ENCODE measurements around the gene IZUMO4.

IZUMO4 gene

DNA sequence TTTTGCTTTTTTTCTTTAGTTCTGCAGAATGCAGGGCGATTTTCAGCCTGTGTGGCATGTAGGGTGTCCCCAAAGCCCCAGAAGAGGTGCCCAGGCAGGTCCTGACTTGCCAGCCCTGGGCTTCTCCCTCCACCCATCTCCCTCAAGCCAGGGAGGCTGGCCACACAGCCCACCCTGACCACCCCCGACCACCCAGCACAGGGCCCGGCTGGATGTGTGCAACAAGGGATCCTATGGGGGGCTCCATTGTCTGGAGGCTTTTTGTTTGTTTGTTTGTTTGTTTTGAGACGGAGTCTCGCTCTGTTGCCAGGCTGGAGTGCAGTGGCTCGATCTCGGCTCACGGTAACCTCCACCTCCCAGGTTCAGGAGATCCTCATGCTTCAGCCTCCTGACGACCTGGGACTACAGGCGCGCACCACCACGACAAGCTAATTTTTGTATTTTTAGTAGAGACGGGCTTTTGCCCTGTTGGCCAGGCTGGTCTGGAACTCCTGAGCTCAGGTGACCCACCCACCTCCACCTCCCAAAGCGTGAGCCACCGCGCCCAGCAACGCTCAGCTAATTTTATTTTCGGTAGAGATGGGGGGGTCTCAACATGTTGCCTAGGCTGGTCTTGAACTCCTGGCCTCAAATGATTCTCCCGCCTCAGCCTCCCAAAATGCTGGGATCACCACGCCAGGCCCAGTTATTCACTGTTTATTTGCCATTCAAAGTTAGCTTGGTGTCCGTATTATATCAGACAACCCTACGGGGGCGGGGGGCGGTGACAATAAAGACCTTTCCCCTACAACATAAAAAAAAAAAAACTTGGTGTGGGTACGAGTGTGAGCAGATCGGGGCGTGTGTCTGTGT, 37.9 kb upstream of the IZUMO4 start:
- in situ Hi-C loops (cut with MboI; ENCODE audit: low sequenced_read_pairs), result no loop called here

DNA sequence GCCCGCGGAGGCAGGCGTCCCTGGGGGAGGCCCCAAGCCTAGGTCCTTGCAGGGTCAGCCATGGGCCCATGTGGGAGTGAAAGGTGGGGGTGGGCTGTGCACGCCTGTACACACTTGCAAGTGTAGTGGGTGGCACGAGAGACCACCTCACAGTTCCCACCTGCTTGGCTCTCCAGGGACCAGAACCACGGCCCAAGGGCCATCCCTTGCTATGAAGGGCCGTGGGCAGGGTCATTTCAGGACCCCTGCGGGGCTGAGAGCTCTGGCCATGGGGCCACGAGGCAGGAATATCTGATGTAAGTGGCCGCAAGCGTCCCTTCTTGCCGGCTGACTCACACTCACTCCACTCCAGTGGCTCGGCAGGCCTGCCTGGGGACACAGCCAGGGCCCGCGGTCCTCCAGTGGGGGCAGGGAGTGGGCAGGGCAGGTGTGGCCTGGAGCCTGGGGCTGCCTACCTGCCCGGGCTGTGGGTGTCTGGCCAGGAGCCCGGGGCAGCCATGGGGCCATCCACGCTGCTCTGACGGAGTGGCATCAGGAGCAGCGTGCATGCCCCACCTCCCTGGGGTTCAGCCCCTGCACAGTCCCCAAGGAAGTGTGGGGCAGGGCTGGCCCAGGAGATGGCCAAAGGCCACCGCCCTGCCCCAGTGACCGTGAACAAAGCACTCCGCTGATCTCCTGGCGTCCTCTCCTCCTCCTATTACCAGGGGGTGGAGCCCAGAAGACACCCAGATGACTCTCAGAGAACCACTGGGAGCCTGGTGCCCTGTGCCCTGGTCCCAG, 37.1 kb upstream of the IZUMO4 start:
- in situ Hi-C loops (cut with MboI; ENCODE audit: low sequenced_read_pairs), result no loop called here

DNA sequence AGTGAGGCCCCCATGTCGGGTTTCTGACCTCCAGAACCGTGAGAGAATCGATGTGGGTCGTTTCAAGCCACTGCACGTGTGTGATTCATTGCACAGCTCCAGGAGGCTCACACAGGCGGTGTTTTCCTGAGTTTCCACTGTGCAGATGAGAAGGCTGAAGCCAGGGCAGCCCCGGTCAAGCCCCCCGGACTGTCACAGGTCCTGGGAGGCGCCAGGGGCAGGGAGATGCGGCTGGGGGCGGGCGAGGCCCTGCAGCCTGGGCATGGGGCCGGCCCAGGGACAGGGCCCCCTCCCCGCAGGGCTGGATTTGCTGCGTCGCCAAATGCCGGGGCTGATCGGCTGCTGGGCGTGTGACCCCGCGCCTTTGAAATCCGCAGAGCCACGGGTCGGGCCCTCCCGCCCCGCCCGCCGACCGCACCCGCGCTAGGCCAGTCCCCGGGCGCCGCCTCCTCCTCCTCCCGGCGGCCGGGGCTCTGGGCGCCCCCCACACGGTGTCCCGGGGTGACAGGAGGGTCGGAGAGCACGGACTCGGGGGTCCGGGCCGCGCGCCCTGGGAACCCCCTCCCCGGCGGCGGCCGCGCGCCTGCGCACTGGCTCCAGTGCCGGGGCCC, 35.7 kb upstream of the IZUMO4 start:
- in situ Hi-C loops (cut with MboI; ENCODE audit: low sequenced_read_pairs), result no loop called here

DNA sequence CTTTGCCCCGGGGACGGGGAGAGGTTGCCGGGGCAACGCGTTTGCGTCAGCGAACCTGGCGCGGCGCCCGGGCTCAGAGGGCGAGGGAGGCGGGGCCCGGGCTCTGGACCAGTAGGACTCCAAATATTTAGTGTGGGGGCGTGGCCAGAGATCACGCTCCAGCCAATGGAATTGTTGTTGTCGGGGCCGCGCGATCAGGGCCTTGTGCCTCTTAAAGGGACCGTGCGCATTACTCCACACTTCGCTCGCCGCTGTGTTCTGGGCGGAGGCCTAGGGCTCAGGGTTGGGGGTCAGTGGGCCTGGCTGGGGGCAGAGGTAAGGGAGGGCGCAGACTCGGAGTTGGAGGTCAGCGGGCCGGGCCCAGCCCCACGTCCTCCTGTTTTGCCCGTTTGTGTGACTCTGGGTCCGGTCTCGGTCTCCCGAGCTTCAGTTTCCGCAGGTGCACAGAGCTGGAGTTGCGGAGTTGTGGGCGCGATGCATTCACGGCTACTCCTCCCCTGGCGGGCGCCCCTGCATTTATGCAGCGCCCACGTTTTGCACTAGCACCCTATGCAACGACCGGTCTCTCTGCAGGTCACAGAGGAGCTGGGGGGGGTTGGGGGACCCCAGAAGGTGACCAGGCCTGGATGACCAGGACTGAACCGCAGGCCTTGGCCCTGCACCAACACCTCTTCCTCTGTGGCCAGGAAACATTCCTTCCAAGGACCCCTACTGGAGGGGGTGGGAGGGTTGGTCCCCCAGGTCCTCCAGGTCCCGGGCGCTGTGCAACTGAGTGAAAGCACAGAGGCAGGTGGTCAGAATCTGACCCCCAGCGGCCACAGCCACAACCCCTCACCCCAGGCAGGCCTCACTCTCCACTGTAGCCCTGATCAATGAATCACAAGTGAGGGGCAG, 35.0 kb upstream of the IZUMO4 start:
- in situ Hi-C loops (cut with MboI; ENCODE audit: low sequenced_read_pairs), result no loop called here

DNA sequence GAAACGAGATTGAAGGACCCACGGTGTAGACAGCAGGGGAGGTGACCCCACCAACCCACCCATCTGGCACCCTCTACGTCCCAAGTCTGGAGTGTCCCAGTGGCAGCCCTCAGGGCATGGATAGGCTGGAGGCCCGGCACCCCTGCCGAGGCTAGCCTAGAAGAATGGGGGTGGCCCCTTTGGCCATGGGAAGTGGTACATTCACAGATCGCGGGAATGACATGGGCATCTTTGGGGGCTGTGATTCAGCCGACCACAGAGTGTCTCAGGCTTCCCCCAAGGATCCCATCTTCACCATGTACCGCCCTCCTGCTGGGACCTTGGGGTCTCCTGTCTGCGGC, 34.4 kb upstream of the IZUMO4 start:
- in situ Hi-C loops (cut with MboI; ENCODE audit: low sequenced_read_pairs), result no loop called here

DNA sequence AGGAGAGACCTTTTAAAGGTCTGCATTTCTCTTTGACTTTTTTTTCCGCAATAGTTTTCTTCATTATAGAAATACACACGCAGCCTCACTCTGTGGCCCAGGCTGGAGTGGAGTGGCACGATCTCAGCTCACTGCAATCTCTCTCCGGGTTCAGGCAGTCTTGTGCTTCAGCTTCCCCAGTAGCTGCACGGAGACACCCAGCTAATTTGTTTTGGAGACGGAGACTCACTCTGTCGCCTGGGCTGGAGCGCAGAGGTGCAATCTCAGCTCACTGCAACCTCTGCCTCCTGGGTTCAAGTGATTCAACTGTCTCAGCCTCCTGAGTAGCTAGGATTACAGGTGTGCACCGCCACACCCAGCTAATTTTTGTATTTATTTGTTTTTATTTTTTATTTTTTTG, 33.9 kb upstream of the IZUMO4 start:
- in situ Hi-C loops (cut with MboI; ENCODE audit: low sequenced_read_pairs), result no loop called here

DNA sequence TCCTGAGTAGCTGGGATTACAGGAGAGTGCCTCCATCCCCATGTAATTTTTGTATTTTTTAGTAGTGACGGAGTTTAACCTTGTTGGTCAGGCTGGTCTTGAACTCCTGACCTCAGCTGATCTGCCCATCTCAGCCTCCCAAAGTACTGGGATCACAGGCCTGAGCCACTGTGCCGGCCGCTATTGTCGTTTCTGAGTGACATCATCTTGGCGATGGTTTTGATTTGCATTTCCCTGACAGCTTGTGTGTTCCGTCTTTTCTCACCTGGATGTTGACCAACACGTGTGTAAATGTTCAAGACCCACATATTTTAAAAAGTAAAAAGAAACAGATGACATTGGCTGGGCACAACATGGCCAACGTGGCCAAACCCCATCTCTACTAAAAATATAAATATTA, 32.9 kb upstream of the IZUMO4 start:
- in situ Hi-C loops (cut with MboI; ENCODE audit: low sequenced_read_pairs), result no loop called here

DNA sequence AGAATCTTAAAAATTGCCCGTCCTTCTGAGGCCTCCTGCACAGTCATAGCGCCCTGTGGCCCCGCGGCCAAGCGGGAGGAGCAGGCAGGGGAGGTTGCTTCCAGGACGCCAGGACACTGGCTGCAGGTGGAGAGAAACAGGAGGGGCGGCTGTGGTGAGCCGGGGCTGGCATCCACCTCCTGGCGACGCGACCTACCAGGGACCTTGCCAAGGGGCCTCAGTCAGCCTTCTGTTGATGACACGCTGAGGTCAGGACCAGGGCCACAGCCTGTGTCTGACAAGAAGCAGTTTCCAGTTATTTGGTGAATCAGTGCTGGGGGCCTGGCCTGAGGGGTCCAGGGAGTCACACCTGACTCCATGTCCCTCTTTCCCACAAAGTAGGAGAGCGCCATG, 32.3 kb upstream of the IZUMO4 start:
- in situ Hi-C loops (cut with MboI; ENCODE audit: low sequenced_read_pairs), result no loop called here

DNA sequence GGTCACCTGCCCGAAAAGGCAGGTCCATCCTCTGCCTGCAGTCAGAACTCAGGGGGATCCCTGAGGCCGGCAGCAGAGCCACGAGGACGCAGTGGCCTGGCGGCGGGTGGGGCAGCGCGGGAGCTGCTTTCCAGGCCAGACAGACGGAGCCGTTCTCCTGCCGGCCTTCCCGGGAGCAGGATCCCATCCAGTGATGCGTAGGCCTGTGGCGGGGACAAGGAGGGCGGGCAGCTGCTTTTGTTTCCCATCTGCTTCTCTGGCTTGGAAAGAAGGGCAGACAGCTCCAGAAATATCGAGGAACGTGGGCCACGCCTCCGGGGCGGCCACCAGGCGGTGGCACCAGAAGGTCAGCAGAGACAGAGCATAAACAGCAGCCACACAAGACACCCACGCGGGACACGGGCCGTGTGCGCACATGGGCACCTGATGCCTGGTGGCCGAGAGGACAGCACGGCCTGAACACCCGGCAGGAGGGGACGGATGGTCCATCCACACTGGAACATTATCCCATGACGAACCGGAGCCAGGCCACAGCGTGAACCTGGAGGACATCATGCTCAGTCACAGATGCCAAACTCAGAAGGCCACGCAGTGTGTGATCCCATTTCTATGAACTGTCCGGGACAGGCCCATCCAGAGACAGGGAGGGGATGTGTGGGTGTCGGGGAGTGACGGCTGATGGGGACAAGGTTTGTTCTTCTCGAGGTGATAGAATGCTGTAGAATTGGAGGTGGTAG, 31.8 kb upstream of the IZUMO4 start:
- in situ Hi-C loops (cut with MboI; ENCODE audit: low sequenced_read_pairs), result no loop called here

DNA sequence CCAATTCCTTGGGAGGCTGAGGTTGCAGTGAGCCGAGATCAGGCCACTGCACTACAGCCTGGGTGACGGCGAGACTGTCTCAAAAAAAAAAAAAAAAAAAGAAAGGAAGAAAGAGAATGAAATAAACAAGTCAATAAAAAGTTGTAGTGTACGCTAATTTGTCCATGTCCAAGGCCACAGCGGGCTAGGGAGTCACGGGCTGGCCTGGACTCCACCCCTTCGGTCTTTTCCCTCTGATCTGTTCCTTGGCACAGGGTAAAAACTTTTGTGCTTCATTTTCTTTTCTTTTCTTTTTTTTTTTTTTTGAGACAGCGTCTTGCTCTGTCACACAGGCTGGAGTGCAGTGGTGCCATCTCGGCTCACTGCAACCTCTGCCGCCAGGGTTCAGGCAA, 26.3 kb upstream of the IZUMO4 start:
- in situ Hi-C loops (cut with MboI; ENCODE audit: low sequenced_read_pairs), result no loop called here

DNA sequence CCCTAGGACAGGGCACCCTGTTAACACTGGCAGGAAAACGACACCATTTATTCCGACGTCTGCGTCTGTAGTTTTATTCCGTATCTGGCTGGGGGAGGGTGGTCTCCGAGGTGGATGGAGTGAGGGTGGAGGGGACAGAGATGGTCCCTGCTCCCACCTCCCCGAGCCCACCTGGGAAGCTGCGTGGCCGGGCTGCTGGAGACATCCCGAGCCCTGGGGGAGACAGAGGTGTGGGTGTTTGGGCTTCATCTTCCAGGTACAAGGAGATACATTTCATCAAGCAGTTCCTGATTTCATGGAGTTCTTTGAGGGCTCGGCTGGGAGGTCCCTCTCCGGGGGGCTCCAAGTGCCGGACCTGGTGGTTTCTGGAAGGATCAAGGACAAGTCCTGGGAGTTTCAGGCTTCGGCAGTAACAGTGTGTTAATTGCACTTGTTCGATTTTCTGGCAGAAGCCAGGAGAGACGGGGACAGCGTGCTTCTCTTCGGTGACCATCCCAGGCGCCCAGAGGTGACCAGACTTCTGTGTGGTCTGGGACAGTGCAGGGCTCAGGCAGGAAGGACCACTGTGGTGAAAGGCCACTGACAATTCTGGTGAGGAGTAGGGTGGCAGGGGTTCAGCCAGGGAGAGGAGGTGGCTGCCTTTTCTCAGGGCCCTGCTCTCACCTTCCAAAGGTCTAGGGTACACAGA, 25.6 kb upstream of the IZUMO4 start:
- in situ Hi-C loops (cut with MboI; ENCODE audit: low sequenced_read_pairs), result no loop called here

DNA sequence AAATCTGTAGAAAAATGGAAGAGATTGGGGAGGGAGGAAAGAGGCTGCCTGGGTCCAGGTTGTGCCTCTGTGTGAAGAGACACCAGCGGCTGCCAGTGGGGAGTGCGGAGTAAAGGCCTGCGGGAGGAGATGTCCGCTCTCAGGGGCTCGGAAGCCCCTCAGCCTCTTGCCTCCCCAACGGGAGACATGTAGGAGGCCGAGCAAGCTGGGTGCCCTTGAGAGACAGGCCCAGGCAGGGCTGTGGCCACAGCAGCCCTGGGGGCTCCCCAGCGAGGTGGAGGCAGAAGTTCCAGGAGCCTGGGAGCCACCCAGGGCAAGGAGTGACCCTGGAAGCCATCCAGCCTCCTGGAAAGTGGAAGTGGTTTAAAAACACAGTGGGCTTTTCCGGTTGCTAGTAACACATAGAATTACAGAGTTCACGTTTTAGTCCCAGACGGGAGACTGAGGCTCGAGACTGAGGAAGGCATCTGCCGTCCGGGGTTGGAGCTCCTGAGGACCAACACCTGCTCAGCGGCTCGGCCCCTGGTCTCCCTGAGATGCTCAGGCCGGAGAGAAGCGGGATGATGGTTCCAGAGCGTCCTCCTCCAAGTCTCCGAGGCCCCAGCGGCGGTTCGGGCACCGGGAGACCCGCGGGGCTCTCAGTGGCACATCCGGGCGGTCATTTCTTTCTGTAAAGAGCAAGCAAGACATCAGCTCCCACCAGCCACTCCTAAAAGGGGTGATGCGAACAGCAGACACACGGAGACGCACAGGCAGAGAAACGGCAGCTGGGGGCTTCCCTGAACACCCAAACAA, 23.8 kb upstream of the IZUMO4 start:
- in situ Hi-C loops (cut with MboI; ENCODE audit: low sequenced_read_pairs), result no loop called here

DNA sequence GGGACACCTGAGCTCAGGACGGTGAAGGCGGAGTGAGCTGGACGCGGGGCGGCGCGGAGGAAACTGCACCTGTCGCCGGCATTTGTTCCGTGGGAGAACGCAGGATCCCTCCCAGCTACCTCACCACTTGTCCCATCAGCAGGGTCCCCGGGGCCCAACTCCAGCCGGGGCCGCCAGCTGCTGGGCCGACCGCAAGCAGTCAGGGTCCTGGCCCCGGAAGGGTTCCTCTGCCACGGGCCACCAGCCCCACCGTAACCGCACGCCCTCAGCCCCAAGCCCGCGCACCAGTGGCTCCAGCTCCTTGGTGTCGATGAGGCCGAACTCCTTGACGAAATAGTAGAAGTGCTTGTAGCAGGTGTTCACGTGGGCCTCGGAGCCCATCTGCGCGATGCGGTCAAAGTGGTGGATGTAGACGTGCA, 20.2 kb upstream of the IZUMO4 start:
- in situ Hi-C loops (cut with MboI; ENCODE audit: low sequenced_read_pairs), result no loop called here

DNA sequence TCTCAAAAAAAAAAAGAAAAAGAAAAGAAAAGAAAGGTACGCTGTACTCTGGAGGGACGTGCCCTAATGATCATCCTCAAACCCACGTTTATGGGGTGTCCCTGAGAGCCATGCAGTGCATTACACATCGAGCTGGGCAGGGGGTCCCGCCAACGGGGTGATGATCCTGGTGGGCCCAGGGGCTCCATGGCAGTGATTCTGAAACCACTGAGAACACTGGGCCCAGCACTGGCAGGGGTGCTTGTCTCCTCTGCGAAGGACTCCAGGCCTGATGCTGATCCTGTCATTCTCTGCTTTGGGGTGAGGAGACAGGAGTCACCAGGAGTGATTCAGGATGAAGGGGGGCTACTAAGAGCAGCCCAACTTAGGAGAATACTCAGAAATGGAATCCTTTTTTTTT, 19.3 kb upstream of the IZUMO4 start:
- in situ Hi-C loops (cut with MboI; ENCODE audit: low sequenced_read_pairs), result no loop called here

DNA sequence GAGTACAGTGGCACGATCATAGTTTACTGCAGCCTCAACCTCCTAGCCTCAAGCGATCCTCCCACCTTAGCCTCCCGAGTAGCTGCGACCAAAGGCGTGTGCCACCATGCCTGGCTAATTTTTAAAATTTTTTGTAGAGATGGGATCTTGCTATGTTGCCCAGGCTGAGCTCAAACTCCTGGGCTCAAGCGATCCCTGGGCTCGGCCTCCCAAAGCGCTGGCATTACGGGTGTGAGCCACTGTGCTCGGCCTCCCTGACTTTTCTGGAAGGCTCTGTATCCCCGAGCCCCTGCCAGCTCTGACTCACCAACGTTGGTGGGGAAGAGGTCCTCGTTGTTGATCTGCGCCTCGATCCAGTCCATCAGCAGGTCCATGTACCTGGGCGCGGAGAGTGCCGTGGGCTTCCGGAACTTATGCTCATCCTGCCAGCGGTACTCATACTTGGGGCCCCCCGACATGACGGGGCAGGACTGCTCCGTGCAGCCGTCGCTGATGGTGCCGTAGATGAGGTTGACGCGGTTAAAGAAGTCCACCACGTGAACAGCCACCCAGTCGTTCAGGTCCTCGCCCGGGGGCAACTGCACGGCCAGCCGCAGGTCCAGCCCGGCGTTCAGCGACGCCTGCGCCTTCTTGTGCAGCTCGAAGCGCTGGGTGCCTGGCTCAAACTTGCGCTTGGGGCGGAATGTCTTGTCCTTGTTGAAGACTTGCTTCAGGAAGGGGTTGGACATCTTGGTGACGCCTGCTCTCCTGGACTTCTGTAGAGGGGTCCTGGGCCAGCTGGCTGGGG, 18.7 kb upstream of the IZUMO4 start:
- in situ Hi-C loops (cut with MboI; ENCODE audit: low sequenced_read_pairs), result no loop called here

DNA sequence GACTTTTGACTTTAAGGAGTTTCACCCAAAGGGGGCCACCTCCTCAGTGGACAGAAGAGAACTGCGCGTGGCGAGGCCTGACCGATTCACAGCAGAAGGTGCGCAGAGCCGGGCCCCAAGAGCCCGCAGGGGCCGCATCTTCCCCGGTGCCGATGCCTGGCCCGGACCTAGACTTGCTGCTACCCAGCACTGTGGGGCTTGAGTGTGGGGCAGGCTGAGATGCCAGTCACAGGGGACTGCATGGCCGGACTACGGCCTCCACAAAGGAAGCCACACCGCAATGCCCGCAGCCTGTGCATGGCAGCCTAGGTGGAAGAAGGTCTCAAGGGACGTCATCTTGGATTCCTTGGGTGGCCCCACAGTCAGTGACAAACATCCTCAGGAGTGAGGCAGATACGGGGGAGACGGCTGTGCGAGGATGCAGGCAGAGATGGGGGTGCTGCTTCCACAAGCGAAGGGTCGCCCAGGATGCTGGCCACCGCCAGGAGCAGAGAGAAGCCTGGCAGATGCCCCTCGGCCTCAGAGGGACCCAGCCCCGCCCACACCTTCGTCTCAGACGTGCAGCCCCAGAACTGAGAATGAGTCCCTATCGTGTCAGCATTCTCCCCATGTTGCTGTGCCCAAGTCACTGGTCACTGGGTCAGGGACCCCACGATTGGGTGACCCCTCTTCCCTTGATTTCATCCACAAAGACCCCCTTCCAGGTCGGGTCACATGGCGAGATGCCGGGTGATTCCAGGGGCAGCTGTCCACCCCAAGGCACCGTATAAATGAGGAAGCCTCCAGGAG, 17.4 kb upstream of the IZUMO4 start:
- in situ Hi-C loops (cut with MboI; ENCODE audit: low sequenced_read_pairs), result no loop called here

DNA sequence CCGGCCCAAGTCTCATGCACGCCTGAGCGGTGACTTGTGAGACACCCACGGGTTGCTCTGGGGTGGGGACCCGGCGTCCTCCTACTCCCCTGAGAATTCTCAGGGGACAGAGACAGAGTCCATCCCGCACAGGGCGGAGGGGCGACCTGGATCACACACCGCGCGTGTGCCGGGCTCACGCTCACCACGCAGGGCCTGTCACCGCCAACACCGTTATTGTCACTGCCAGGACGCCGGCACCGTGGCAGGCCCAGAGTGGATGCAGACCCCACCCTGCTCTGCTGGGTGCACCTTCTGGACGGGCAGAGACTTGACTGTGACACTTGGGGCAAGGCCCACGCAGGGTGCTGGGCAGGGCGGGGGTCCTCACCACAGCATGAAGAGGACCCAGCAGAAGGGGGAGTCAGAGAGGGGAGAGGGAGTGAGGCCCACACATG, 16.8 kb upstream of the IZUMO4 start:
- in situ Hi-C loops (cut with MboI; ENCODE audit: low sequenced_read_pairs), result no loop called here

Measured in HL-60/S4 treated with retinoic acid at 250 ng/mL for 4 days and 3 days (cell line).